8988T (cell line): ENCODE data around the gene SMG1.
"Not testable (repeated sequence)": the region's sequence is repeated elsewhere in the genome, so short reads cannot be mapped to it uniquely, and the experiment has no call there.

Source experiments
- DNase-seq: peaks from one replicate; pipeline ENCODE4 v3.0.0; 2011

Gene SMG1

DNA sequence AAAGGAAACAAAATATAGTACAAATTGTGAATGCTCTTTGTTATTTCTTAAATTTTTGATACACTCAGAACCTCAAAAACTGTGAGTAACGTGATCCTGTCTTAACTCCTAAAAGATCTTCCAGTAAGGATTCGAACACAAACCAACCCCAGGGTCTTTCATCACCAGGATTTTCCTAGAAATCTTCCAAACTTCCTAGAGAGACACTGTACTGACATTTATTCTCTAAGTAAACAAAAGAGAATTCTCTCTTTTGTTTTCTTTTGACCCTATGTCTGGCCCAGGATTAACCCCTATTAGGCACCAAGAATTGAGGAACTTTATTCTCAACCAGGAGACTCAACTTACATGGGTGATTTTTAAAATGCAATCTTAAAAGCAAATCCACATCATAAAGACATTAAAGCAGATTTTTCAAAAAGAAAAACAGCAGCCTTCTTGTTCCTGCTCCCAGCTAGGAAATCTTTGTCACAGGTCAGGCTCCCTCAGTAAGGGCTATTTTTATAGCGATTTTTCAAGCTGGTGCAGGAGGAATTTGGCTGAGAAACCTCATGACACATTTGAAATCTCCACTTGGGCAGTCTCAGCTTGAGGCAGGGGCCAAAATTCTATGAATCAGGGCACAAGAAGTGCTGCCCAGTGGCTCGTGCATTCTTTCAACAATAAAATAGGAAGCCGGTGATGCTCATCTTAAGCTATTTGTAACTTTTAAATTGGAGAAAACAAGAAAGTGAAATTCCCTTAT is 6.2 kb upstream of the SMG1 start:
- no peak for DNase-seq

DNA sequence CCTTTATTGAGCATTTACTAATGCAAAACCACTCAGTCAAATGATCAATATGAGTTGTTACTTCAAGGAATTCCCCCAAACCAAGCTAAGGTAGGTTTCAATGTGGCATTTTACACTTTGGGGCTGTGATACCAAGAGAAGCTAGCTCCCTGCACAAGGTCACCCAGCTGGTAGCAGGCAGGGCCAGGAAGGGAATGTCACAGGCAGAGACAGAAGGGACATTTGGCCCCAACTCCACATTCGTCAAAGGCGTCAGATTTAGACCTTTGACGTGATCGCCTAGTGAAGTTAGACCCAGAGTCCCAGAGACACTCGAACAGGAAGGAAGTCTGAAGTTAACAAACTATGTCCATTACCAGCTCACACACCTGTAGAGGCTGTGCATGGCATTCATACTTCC is 5.5 kb upstream of the SMG1 start:
- DNase-seq, result no peak

DNA sequence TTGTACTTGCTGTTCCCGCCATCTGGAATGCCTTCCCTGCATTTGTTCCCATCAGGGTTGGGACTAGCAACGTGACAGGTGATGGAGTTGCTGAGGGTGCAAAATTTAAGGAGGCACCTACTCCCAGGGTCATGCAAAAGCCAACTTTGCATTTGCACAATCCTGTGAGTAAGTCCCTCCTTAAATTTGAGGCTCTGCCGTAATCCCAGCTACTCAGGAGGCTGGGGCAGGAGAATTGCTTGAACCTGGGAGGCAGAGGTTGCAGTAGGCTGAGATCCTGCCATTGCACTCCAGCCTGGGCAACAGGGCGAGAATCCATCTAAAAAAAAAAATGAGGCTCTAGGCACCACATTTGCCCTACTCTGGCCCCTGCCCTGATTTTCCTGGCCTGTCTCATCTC is 3.9 kb upstream of the SMG1 start:
- DNase-seq, result not testable (repeated sequence)

DNA sequence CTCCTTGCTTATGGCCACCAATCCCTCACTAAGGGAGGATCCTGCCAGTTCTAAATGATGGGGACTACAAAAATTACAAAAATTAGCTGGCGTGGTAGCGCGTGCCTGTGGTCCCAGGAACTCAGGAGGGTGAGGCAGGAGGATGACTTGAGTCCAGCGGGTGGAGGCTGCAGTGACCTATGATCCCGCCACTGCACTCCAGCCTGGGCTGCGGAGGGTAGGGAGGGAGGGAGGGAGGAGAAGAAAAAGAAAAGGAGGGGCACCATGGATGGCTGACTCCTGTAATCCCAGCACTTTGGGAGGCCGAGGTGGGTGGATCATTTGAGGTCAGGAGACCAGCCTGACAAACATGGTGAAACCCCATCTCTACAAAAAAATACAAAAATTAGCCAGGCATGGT is 1.9 kb upstream of the SMG1 start:
- DNase-seq, result not testable (repeated sequence)

DNA sequence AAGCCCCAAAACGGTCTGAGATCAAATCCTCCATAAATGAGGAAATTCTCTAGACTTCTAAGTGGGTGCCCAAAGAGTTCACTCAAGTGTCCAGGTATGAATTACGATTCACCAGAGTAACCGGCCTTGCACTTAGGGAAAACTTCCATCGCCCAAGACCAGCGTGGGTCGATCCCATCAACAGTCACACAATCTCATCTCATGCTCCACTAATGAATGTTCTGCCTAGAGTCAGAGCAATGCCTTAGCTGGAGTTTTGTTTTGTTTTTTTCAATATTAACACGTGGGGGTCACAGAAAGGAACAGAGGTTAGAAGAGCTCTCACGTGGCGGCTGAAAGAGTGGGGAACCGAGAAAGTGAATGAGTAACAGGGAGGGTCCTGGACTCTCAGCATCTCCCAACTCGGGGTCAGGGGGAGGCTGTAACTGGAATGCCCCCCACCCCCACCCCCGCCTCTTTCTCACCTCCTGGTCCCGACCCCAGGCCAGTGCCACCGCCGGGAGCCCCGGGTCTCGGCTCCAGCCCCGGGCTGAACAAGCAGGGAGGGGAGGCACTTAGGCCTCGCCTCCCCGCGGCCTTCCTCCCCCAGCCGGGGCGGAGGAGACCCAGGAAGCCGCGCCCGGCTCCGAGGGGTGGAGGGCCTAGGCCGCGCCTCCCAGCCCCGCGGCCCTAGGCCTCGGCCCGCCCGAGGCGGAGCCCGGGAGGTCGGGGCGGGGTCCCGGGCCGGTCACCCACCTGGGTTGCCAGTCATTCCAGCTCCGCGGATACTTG is 808 bp downstream of the SMG1 start:
- DNase-seq, result not testable (repeated sequence)

DNA sequence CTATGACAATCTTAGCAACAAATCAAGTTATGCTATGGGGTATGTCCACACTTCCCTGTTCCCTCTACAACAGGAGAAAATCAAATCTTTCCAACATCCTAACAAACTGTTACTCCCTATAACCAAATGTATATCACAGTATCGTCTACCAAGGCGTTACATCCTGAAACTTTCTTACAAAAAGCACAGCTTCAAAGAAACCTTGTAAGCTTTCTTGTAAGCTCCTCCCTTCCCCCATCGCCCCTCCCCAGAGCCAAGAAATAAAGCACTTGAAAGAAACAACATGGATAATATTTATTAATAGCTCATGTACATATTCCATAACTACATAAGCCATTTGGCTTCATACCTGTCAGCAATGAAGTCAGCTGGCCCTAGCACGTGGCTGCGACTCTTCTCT is 2.3 kb downstream of the SMG1 start:
- DNase-seq, result not testable (repeated sequence)

DNA sequence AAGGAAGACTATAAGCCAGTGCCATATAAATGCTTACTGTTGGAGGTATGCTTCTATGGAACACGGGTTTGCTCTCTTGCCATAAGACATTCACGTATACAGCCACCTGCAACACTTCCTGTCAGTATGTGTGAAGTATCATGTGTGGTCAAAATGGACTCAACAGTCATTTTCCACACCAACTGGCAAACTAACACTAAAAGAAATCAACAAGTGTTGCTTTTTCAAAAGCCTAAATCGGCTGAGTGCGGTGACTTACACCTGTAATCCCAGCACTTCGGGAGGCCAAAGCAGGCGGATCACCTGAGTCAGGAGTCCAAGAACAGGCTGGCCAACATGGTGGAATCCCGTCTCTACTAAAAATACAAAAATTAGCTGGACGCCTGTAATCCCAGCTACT is 3.1 kb downstream of the SMG1 start:
- not testable (repeated sequence) for DNase-seq

DNA sequence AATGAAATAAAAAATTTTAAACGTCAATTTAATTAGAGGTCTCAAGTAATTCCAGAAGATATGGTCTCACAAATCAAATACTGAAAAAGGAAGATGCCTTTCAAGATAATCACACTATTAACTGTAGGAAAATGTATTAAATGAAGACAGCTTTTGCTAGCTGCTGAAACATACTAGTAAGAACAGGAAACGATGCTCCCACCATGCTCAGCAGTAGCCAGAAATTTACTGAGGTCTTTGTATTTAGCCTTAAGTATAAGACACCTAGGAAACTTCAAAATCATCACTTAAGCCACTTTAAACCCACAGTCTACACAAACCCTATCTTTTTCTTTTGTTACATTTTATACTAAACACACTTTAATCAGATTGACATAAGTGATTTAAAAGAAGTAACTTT is 16.6 kb downstream of the SMG1 start:
- not testable (repeated sequence) for DNase-seq

DNA sequence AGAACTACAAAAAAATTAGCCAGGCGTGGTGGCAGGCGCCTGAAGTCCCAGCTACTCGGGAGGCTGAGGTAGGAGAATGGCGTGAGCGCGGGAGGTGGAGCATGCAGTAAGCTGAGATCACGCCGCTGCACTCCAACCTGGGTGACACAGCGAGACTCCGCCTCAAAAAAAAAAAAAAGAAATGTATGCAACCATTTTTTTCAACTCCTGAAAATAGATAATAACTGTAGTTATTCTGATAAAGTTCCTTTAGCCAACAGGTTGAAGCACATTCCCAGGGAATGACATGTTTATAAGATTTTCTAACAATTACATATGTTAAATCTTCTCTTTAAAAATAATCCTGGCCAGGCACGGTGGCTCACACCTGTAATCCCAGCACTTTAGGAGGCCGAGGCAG is 17.5 kb downstream of the SMG1 start:
- not testable (repeated sequence) for DNase-seq

DNA sequence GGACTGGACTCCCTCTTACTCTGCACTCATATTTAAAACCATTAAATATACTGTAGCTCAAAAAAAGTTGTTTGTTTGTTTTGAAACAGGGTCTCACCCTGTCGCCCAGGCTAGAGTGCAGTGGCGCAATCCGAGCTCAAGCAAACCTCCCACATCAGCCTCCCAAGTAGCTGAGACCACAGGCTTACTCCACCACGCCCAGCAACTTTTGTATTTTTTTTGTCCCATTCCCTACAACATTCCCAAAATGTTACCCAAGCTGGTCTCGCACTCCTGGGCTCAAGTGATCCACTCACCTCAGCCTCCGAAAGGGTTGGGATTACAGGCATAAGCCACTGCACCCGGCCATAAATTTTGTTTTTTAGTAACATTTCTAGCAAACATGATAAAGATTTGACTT is 23.4 kb downstream of the SMG1 start:
- DNase-seq, result not testable (repeated sequence)

DNA sequence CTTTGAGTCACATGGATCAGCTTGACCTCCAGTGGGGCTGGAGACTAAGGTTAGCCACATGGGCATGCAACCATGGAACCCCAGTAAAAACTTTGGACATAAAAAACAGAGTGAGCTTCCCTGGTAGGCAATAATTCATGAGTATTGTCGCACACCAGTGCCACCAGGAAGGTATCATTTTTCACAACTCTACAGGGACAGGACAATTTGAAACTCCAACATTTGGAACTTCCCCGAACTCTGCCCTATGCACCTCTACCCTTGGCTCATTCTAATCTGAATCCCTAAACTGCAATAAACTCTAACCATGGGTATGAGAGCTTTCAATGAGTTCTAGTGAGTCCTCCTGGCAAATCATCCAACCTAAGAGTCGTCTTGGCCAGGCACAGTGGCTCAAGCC is 24.2 kb downstream of the SMG1 start:
- DNase-seq, result not testable (repeated sequence)

DNA sequence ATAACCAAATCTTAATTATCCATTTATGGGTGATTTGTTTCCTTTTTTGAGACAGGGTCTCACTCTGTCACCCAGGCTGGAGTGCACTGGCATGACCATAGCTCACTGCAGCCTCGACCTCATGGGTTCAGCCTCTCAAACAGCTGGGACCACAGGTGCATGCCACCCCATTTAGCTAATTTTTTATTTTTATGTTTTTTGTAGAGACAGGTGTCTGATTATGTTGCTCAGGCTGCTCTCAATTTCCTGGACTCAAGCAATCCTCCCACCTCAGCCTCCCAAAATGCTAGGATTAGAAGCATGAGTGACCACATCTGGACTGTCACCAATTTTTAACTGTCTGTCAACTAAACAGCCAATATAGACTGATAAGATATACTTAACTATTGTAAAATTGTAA is 25.0 kb downstream of the SMG1 start:
- DNase-seq, result not testable (repeated sequence)

DNA sequence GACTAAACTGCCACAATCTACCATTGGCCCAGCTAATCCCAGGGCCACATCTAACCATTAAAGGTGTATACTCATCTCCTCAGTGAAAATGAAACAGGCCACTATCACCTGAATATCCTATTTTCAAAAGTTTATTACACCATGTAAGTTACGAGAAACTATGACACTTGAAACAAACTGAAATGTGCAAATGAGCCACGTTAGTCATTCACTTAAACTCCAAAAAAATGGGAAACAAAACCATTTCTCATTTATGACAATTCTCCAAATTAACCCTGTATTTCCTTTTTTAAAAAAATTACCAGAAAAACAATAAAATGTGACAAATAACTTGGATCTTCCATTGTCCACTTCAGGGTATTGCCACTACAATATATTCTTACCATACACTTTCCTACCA is 41.8 kb downstream of the SMG1 start:
- DNase-seq, result not testable (repeated sequence)

DNA sequence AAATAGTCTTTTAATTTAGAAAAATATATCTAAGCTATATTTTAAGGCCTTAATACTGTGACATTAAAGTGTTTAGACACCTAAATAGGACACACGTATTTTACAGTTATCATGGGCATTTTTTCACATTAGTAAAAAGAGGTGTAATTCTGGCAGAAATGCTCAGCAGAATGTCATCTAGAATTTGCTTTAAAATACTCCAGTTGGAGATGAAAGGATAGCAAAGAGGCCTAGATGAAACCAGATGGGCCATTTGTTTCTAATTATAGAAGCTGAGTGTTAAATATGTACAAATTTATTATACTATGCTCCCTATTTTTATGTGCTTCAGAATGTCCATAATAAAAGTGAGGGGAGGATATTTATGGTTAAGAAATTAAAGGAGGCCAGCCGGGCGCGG is 48.5 kb downstream of the SMG1 start:
- not testable (repeated sequence) for DNase-seq

DNA sequence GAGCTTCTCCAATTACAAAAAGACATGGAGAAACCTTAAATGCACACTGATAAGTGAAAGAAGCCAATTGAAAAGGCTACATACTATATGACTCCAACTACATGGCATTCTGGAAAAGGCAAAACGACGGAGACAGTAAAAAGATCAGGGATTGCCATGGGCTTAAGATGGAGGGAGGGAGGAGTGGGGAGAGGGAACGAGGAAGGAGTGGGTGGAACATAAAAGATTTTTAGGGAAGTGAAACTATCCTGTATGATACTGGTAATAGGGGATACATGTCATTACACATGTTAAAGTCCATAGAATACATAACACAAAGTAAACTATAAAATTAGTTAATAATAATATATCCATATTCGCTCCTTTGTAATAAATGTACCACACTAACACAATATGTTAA is 48.9 kb downstream of the SMG1 start:
- DNase-seq, result not testable (repeated sequence)

DNA sequence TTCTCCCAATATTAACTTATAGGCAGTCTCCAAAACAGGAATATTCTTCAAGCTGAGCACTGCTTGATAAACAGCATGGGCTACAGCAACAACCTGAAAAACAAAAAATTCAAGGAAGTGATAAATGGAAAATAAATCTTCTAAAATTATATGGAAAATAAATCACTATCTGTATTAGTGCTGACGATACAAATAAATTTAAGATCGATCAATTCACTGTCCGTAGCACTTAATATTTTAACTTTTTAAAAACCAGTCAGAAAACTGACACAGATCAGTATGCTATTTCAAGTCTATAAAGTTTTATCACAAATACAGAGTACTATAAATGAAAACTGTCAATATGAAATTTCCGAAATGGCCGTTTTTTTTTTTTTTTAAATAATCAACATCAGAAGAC is 49.9 kb downstream of the SMG1 start:
- not testable (repeated sequence) for DNase-seq

DNA sequence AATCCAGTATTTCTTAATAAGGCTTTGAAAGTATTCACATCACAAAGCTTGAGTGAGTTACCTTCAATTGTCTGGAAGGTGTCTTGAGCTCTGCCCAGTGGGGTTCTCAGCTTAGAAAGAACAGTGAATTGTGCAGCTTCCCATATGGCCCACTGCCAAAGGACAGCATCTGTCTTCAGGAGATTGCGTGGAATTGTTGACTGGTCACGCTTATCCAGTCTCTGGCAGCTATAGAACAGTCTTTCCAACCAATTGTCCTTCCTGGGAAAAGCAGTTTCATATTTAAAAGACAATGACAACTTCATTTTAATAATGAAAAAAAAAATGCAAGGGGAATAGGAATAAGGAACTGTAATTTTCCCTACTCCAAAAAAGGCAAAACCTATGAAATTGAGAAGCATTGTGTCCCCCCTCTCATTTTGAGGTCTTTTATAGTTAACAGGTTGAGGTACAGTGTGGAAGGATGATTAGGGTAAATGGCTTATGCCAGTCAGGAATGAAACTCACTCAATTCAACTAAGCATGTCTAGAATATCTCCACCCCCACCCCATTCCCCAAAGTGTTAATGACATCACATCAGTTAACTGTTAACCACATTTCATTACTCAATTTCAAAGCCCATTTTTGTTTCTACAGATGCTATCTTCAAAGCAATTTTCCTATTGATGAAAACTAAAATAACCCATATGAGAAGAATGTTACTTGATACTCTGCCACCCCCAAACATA is 57.0 kb downstream of the SMG1 start:
- DNase-seq, result not testable (repeated sequence)

DNA sequence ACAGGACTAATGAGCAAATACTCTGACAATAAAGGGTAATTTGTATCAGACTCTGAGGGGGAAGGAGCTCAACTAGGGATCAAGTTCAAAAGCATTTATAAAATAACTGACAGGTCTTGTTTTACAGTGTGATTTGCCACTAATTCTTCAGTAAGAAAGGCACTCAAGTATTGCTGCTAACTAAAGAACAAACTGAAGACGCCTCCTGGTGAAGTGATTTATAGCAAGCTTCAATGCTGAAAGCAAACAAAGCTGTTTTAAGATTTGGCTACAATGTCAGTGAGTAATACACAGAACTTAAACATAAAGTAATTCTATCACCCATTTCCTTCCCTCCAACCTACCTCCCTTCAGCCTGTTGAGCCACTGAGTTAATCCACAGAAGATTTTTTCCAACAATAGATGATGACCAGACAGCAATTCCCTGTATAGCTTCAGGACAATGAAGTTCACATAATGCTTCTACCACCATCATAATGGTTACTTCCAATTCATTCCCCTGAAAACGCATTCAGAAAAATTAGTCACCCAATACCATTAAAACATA is 59.9 kb downstream of the SMG1 start:
- DNase-seq, result not testable (repeated sequence)

DNA sequence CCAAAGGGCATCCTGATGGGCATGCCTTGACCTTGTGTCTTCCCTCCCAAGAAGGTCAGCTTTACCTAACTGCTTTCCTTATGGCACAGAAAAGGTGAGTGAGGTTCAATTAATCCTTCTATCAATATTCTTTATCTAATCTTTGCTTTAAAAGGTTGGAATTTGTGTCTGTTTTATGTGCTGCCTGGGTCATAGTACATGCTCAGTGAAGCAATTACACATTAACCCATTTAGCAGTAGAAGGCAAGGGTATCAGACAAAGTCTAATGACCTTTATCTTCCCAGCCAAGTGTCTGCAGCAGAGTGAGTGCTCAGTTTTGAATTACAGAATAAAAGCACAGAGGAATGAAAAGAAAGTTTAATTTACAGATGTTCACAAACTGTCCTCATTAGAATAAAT is 63.3 kb downstream of the SMG1 start:
- not testable (repeated sequence) for DNase-seq

DNA sequence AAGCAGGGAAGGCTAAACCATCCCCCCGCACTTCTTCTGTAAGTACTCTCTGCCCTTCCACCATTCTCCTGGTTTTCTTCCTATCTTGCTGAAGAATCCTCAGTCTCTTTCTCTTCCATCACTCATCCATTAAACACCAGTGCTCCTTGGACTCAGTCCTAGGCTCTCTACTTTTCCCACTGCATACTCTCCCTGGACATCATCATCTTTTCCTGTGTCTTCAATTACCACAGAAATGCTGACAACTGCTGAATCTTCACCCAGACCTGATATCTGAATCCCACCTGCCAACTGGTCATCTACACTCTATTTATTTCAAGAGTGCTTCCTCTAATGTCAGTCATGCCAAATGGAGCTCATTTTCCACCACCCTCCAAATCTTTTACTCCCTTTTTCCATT is 71.0 kb downstream of the SMG1 start:
- no peak for DNase-seq

DNA sequence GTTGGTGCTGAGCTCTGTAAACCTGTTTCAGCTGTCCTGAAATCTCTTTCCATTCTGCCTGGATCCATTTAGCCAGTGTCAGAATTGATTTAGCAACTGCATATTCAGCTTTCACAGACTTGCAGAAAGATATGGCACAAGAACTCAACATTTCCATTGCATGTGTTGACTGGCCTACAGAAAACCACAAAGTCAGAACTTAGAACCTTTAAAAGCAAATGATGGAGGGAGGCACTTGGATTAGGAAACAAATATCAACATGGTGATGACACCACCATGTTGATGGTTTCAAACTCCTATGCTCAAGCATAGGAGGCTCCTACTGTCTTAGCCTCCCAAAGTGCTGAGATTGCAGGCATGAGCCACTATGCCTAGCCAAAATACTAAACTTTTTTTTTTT is 72.5 kb downstream of the SMG1 start:
- no peak for DNase-seq

DNA sequence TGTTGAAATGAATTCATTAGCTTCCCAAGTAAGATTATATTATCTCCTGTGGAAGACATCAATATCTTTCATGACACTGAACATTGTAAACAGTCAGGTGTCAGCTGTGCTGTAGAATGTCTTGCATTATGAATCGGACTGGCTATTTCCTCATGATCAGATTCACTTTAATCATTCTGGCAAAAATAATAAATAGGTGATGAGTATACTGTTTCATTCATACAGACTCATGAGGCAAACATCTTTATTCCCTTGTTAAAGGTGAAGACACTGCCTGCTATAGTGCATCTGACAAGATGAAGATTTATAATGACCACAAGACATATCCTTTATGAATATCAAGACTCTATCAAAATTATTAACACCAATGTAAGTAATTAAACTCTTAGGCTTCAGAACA is 73.6 kb downstream of the SMG1 start:
- no peak for DNase-seq

DNA sequence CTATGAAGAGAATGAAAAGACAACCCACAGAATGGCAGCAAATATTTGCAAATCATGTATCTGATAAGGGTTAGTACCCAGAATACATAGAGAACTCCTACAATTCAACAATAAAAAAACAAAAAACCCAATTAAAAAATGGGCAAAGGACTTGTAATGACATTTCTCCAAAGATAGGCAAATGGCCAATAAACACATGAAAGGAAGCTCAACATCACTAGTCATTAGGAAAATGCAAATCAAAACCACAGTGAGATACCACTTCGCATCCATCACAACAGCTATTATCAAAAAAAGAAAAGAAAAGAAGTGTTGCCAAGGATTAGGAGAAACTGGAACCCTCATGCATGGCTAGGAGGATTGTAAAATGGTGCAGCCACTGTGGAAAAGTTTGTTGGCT is 79.8 kb downstream of the SMG1 start:
- DNase-seq, result no peak
